ENCODE measurements around the gene EXOC6B.

Gene EXOC6B

DNA sequence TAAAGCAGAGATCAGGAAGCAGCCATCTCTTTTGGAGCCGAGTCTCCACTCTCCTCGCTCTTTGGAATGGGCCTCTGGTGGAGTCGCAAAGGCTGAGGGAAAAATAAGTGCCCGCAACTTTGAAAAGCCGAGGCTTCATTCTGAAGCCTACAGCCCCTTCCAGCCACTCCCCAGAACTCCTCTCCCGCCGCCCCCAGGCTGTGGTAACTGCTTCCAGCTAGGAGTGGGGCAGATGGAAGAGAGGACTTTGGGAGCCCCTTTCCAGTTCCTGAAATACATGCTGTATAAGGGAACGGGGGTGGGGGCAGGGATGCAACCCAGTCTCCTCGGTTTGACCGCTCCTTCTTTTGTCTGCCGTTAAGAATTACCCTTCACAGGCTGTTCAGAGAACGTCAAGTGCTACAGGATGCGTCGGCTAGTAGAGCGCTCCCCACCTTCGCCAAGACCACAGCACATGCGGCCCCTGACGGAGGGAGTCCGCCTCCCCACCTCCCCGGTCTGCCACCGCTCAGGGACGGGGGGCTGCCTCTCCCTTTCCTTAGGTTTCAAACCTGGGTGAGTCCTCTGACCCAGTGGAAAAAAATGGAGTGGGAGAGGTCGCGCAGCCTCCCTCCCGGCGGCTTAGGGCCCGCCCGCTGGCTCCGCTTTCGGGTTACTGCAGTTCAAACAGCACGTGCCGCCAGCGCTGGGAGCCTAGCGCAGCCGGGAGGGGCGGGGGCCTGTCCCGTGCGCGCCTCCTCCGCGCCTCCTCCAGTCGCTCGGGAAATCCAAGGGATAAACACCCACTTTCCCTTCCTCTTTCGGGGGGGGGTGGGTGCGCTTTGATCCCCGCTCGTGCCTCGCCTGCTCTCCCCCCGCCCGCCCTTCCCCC lies 683.0 kb downstream of the EXOC6B start:
- H3K4me2 ChIP-seq (ENCODE audit: insufficient read depth, low read length, poor library complexity, severe bottlenecking), result peak overlapping the region; percentile 91
- no peak overlapping the region for H3K4ac ChIP-seq (ENCODE audit: low read length)
- H3K27ac ChIP-seq (replicated peaks; ENCODE audit: low read length), result no peak overlapping the region
- H3K79me1 ChIP-seq (ENCODE audit: low read depth, low read length), result no peaks in the 10 kb centered on the region
- peaks cover 5 to 10% of the 10 kb centered on the region in 2 donors for H3K9me3 ChIP-seq (replicated peaks in 1 of 2; ENCODE audit: control insufficient read depth in 2 of 2, insufficient read depth in 1 of 2, low read depth in 1 of 2, low read length in 2 of 2)
- peaks cover 25 to 95% (median 61%) of the 10 kb centered on the region in 3 experiments for H3K27me3 ChIP-seq (ENCODE audit: control insufficient read depth in 3 of 3, insufficient read depth in 3 of 3, low read depth in 1 of 3, low read length in 3 of 3)
- no peaks in the 10 kb centered on the region for H3K36me3 ChIP-seq (replicated peaks in 1 of 2; ENCODE audit: control insufficient read depth in 2 of 2, insufficient read depth in 2 of 2, low read length in 2 of 2)
- H3K9ac ChIP-seq (ENCODE audit: low read depth, low read length, poor library complexity), result peak overlapping the region; percentile 74
- H2AK5ac ChIP-seq (ENCODE audit: low read depth, low read length), result no peak overlapping the region
- H2BK120ac ChIP-seq (ENCODE audit: low read depth, low read length), result peak overlapping the region; percentile 62
- H4K8ac ChIP-seq (ENCODE audit: low read depth, low read length), result no peak overlapping the region
- H3K18ac ChIP-seq (ENCODE audit: low read length), result peak overlapping the region; percentile 93
- no peak overlapping the region for H3K14ac ChIP-seq (ENCODE audit: low read length)
- H4K91ac ChIP-seq (ENCODE audit: low read depth, low read length, poor library complexity), result no peak overlapping the region
- no peak overlapping the region for H2BK12ac ChIP-seq (ENCODE audit: low read length)
- H2AFZ ChIP-seq (ENCODE audit: low read length), result peak overlapping the region; percentile 82
- peak overlapping the region; percentile 87 for H2BK15ac ChIP-seq (ENCODE audit: low read length)
- peaks cover 11 to 32% of the 10 kb centered on the region in 2 donors for H3K4me1 ChIP-seq (ENCODE audit: control insufficient read depth in 2 of 2, insufficient read depth in 1 of 2, low read depth in 1 of 2, low read length in 2 of 2)
- H3K4me3 ChIP-seq (ENCODE audit: low read length in 2 of 2), result peak overlapping the region in 1 of 2 donors; percentile 8
- H3K23ac ChIP-seq (ENCODE audit: low read depth, low read length, poor library complexity), result no peak overlapping the region
- DNase-seq (ENCODE audit: low spot score), result peak; percentile 50
- H2BK5ac ChIP-seq (ENCODE audit: low read length), result no peak overlapping the region
- no CpG with 5 or more reads among the region's 50 CpGs for WGBS, 2 donors (ENCODE audit: extremely low coverage in 2 of 2, insufficient read length in 2 of 2, insufficient replicate concordance in 1 of 2)

DNA sequence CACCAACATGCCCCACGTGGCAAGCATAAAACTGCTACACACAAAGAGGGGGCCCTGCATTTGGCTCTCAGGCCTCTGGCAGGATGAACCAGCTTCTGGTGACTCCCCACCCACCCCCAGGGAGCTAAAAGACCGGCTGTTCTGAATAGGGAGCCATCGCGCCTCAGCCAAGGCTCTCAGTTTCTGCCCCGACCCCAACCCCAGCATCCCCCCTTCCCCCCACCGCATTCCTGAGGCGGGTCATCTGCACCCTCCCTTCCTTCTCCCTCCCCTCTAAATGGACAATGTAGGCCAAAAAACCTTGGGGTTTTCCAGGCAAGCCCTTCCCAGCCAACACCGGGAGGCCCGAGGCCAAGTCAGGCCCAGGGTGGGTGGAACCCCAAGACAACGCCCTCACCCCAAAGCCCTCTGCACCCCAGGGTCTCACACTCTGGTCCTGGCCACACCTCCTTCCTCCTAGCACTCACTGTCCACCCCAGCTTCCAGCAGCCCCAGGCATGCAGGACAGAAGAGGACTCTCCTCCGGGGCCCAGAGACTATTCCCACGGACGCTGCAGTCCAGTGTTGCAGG lies 683.9 kb downstream of the EXOC6B start:
- Histone ChIP-seq H3K9me3 (replicated peaks in 1 of 2; ENCODE audit: control insufficient read depth in 2 of 2, insufficient read depth in 1 of 2, low read depth in 1 of 2, low read length in 2 of 2) (peaks cover 5 to 10% of the 10 kb centered on the region in 2 donors), H4K91ac (ENCODE audit: low read depth, low read length, poor library complexity) (no peak overlapping the region), H3K27me3 (ENCODE audit: control insufficient read depth in 3 of 3, insufficient read depth in 3 of 3, low read depth in 1 of 3, low read length in 3 of 3) (peaks cover 22 to 90% (median 53%) of the 10 kb centered on the region in 3 experiments), H4K8ac (ENCODE audit: low read depth, low read length) (no peak overlapping the region), H2BK120ac (ENCODE audit: low read depth, low read length) (no peak overlapping the region), H3K9ac (ENCODE audit: low read depth, low read length, poor library complexity) (peak overlapping the region; percentile 54), H2BK15ac (ENCODE audit: low read length) (peak overlapping the region; percentile 28), H3K27ac (replicated peaks; ENCODE audit: low read length) (no peak overlapping the region), H2AK5ac (ENCODE audit: low read depth, low read length) (peak overlapping the region; percentile 76), H3K79me1 (ENCODE audit: low read depth, low read length) (no peaks in the 10 kb centered on the region), H3K18ac (ENCODE audit: low read length) (peak overlapping the region; percentile 92), H2BK5ac (ENCODE audit: low read length) (no peak overlapping the region), H3K4ac (ENCODE audit: low read length) (no peak overlapping the region), H2BK12ac (ENCODE audit: low read length) (no peak overlapping the region), H3K4me2 (ENCODE audit: insufficient read depth, low read length, poor library complexity, severe bottlenecking) (no peak overlapping the region), H3K4me1 (ENCODE audit: control insufficient read depth in 2 of 2, insufficient read depth in 1 of 2, low read depth in 1 of 2, low read length in 2 of 2) (peaks cover 12 to 36% of the 10 kb centered on the region in 2 donors), H3K14ac (ENCODE audit: low read length) (peak overlapping the region; percentile 75), H3K36me3 (replicated peaks in 1 of 2; ENCODE audit: control insufficient read depth in 2 of 2, insufficient read depth in 2 of 2, low read length in 2 of 2) (no peaks in the 10 kb centered on the region), H2AFZ (ENCODE audit: low read length) (no peak overlapping the region), H3K23ac (ENCODE audit: low read depth, low read length, poor library complexity) (peak overlapping the region; percentile 16), H3K4me3 (ENCODE audit: low read length in 2 of 2) (no peak overlapping the region)
- DNase-seq (ENCODE audit: low spot score), result no peak
- WGBS, 2 donors (ENCODE audit: extremely low coverage in 2 of 2, insufficient read length in 2 of 2, insufficient replicate concordance in 1 of 2), result no CpG with 5 or more reads among the region's 13 CpGs

DNA sequence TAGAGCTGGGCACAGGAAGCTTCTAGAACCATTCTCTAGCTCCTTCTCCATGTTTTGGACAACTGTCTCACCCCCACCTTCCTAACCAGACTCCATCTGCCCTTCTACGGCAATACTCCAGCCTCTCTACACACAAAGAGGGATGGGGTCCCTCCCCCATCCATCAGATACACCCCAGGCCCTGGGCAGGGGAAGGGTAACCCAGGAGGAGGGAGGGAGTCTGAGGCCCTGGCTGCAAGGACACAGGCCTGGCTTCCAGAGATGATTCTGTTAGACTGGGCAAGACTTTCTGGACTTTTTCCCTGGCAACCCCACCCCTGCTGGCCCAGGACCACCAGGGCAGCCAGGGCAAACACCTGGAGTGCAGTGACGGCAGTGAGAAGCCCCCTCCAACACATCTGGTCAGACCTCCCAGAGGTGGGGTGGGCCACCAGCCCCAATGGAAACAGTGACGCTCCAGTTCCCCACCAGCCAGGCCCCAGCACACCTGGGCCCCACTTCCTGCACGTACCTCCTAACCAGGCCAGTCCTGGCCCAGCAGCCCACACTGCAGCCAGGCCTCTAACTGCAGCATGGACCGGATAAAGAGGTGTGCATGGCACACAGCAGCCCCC lies 684.7 kb downstream of the EXOC6B start:
- Histone ChIP-seq H3K9me3 (replicated peaks in 1 of 2; ENCODE audit: control insufficient read depth in 2 of 2, insufficient read depth in 1 of 2, low read depth in 1 of 2, low read length in 2 of 2) (peaks cover 2 to 4% of the 10 kb centered on the region in 2 donors), H2BK12ac (ENCODE audit: low read length) (peak overlapping the region; percentile 51), H3K36me3 (replicated peaks in 1 of 2; ENCODE audit: control insufficient read depth in 2 of 2, insufficient read depth in 2 of 2, low read length in 2 of 2) (no peaks in the 10 kb centered on the region), H4K8ac (ENCODE audit: low read depth, low read length) (no peak overlapping the region), H3K14ac (ENCODE audit: low read length) (no peak overlapping the region), H2BK120ac (ENCODE audit: low read depth, low read length) (no peak overlapping the region), H3K4ac (ENCODE audit: low read length) (no peak overlapping the region), H2AFZ (ENCODE audit: low read length) (no peak overlapping the region), H2BK5ac (ENCODE audit: low read length) (no peak overlapping the region), H3K4me1 (ENCODE audit: control insufficient read depth in 2 of 2, insufficient read depth in 1 of 2, low read depth in 1 of 2, low read length in 2 of 2) (peaks cover 16 to 43% of the 10 kb centered on the region in 2 donors), H3K79me1 (ENCODE audit: low read depth, low read length) (no peaks in the 10 kb centered on the region), H2AK5ac (ENCODE audit: low read depth, low read length) (no peak overlapping the region), H3K4me2 (ENCODE audit: insufficient read depth, low read length, poor library complexity, severe bottlenecking) (no peak overlapping the region), H2BK15ac (ENCODE audit: low read length) (no peak overlapping the region), H4K91ac (ENCODE audit: low read depth, low read length, poor library complexity) (no peak overlapping the region), H3K4me3 (ENCODE audit: low read length in 2 of 2) (no peak overlapping the region), H3K23ac (ENCODE audit: low read depth, low read length, poor library complexity) (no peak overlapping the region), H3K18ac (ENCODE audit: low read length) (peak overlapping the region; percentile 25), H3K9ac (ENCODE audit: low read depth, low read length, poor library complexity) (no peak overlapping the region), H3K27ac (replicated peaks; ENCODE audit: low read length) (no peak overlapping the region), H3K27me3 (ENCODE audit: control insufficient read depth in 3 of 3, insufficient read depth in 3 of 3, low read depth in 1 of 3, low read length in 3 of 3) (peaks cover 14 to 81% (median 45%) of the 10 kb centered on the region in 3 experiments)
- DNase-seq (ENCODE audit: low spot score), result no peak
- no CpG with 5 or more reads among the region's 5 CpGs for WGBS, 2 donors (ENCODE audit: extremely low coverage in 2 of 2, insufficient read length in 2 of 2, insufficient replicate concordance in 1 of 2)

DNA sequence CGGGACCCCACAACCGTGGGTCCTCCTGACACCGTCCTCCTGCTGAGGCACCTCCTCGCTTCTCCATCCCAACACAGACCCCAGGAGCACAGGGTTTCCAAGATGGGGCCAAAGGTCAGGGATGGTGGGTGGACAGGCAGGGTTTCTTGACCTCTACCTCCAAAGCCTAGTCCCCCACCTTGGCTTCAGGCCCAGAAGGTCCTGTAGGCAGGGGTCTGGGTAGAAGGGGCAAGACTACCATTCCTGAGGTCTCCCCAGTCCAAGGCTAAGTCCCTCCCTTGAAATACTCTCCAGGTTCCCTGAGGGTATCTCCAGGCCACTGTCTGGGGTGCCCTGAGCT lies 685.2 kb downstream of the EXOC6B start:
- Histone ChIP-seq H3K18ac (ENCODE audit: low read length) (no peak overlapping the region), H4K91ac (ENCODE audit: low read depth, low read length, poor library complexity) (no peak overlapping the region), H3K27me3 (ENCODE audit: control insufficient read depth in 3 of 3, insufficient read depth in 3 of 3, low read depth in 1 of 3, low read length in 3 of 3) (peaks cover 8 to 76% (median 40%) of the 10 kb centered on the region in 3 experiments), H3K9ac (ENCODE audit: low read depth, low read length, poor library complexity) (no peak overlapping the region), H2BK120ac (ENCODE audit: low read depth, low read length) (peak overlapping the region; percentile 10), H3K4me2 (ENCODE audit: insufficient read depth, low read length, poor library complexity, severe bottlenecking) (no peak overlapping the region), H2BK15ac (ENCODE audit: low read length) (no peak overlapping the region), H3K23ac (ENCODE audit: low read depth, low read length, poor library complexity) (no peak overlapping the region), H2AK5ac (ENCODE audit: low read depth, low read length) (peak overlapping the region; percentile 91), H2BK5ac (ENCODE audit: low read length) (no peak overlapping the region), H3K9me3 (replicated peaks in 1 of 2; ENCODE audit: control insufficient read depth in 2 of 2, insufficient read depth in 1 of 2, low read depth in 1 of 2, low read length in 2 of 2) (peaks cover 2 to 4% of the 10 kb centered on the region in 2 donors), H3K79me1 (ENCODE audit: low read depth, low read length) (no peaks in the 10 kb centered on the region), H3K4me1 (ENCODE audit: control insufficient read depth in 2 of 2, insufficient read depth in 1 of 2, low read depth in 1 of 2, low read length in 2 of 2) (peaks cover 20 to 48% of the 10 kb centered on the region in 2 donors), H3K4ac (ENCODE audit: low read length) (no peak overlapping the region), H3K36me3 (replicated peaks in 1 of 2; ENCODE audit: control insufficient read depth in 2 of 2, insufficient read depth in 2 of 2, low read length in 2 of 2) (no peaks in the 10 kb centered on the region), H3K27ac (replicated peaks; ENCODE audit: low read length) (no peak overlapping the region), H3K4me3 (ENCODE audit: low read length in 2 of 2) (no peak overlapping the region), H4K8ac (ENCODE audit: low read depth, low read length) (no peak overlapping the region), H3K14ac (ENCODE audit: low read length) (no peak overlapping the region), H2BK12ac (ENCODE audit: low read length) (no peak overlapping the region), H2AFZ (ENCODE audit: low read length) (no peak overlapping the region)
- WGBS, 2 donors (ENCODE audit: extremely low coverage in 2 of 2, insufficient read length in 2 of 2, insufficient replicate concordance in 1 of 2), result no CpG with 5 or more reads among the region's 4 CpGs
- no peak for DNase-seq (ENCODE audit: low spot score)

Measured in neuronal stem cell (in vitro differentiated cells).